Measurements from ENCODE around the gene PDE4D.

- no peak for TF ChIP-seq REST (IDR thresholded peaks at IDR 0.05; ENCODE audit: insufficient replicate concordance, low read depth)
- TF ChIP-seq CTCF (IDR thresholded peaks at IDR 0.05; ENCODE audit: insufficient read depth, low read length) = no peak
- TF ChIP-seq POLR2AphosphoS5 (IDR thresholded peaks at IDR 0.05; ENCODE audit: low read depth) = no peak
- TF ChIP-seq GABPA (IDR thresholded peaks at IDR 0.05; ENCODE audit: low read depth) = no peak
- no peak for TF ChIP-seq SPI1 (IDR thresholded peaks at IDR 0.05; ENCODE audit: borderline replicate concordance, low read depth)
These were observed 50.5 kb downstream of the PDE4D start for GRCh38 chr5:59842999-59843398.
